ENCODE results near the gene SCARB1. TPM values are rescaled to one million over a fixed set of nuclear protein-coding genes. Genes with fewer than 3 reads are reported as not detected.

The SCARB1 gene
- total and polyA plus RNA-seq, 2 of the 13 experiments (the other 11 are each of a cell fraction or from before 2014, with no cell fraction given): 63.4 to 160 TPM

DNA sequence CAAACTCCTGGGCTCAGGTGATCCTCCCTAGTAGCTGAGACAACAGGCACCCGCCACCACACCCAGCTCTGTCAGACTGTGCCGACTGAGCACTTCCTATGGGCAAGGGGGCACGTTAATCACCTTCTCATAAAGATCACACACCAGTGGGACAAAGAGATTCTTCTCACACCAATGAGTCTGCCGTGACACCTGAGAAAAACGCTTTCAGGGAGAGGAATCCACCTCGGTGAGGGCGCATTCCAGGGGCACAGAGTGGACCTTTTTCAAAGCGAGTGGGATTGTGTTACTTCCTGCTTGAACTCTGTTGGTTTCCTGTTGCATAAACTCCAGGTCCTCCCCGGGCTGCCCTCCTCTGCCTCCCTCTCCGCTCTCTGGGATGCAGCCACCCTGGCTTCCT lies 17.5 kb upstream of the SCARB1 start (continued):
- TF ChIP-seq PBX2 (CRISPR knock-in tag; IDR thresholded peaks at IDR 0.05): no peak
- TF ChIP-seq GTF3A (CRISPR knock-in tag; conservative IDR thresholded peaks at IDR 0.05): no peak
- TF ChIP-seq ARNT (IDR thresholded peaks at IDR 0.05): no peak
- no peak for TF ChIP-seq ZNF44 (CRISPR knock-in tag; IDR thresholded peaks at IDR 0.05)
- no peak for TF ChIP-seq PAF1 (CRISPR knock-in tag; IDR thresholded peaks at IDR 0.05)
- no peak for TF ChIP-seq ATF7-NPFF (CRISPR knock-in tag; IDR thresholded peaks at IDR 0.05; ENCODE audit: low read depth)
- no peak for TF ChIP-seq ZKSCAN8 (CRISPR knock-in tag; IDR thresholded peaks at IDR 0.05; ENCODE audit: borderline replicate concordance)
- no peak for TF ChIP-seq GATA4 (IDR thresholded peaks at IDR 0.05; ENCODE audit: borderline replicate concordance, low read depth)
- no peak for TF ChIP-seq ZNF784 (CRISPR knock-in tag; IDR thresholded peaks at IDR 0.05; ENCODE audit: borderline replicate concordance)
- peak; percentile 54 for TF ChIP-seq GATAD1 (CRISPR knock-in tag; IDR thresholded peaks at IDR 0.05)
- TF ChIP-seq MNT (IDR thresholded peaks at IDR 0.05): no peak
- TF ChIP-seq CSRNP1 (CRISPR knock-in tag; IDR thresholded peaks at IDR 0.05): no peak
- no peak for TF ChIP-seq CAMTA2 (CRISPR knock-in tag; IDR thresholded peaks at IDR 0.05; ENCODE audit: borderline replicate concordance)
- no peak for TF ChIP-seq RELA (CRISPR knock-in tag; IDR thresholded peaks at IDR 0.05)
- TF ChIP-seq RCOR2 (CRISPR knock-in tag; IDR thresholded peaks at IDR 0.05): peak; percentile 75; the same call in 1 of the 2 replicates
- TF ChIP-seq ZNF354B (CRISPR knock-in tag; IDR thresholded peaks at IDR 0.05): no peak
- no peak for TF ChIP-seq ZNF563 (CRISPR knock-in tag; IDR thresholded peaks at IDR 0.05)
- no peak for TF ChIP-seq ZNF367 (CRISPR knock-in tag; IDR thresholded peaks at IDR 0.05; ENCODE audit: borderline replicate concordance)
- TF ChIP-seq ZNF841 (CRISPR knock-in tag; IDR thresholded peaks at IDR 0.05; ENCODE audit: borderline replicate concordance): no peak
- TF ChIP-seq ZZZ3 (CRISPR knock-in tag; IDR thresholded peaks at IDR 0.05; ENCODE audit: borderline replicate concordance): no peak
- TF ChIP-seq, protein P1, sequence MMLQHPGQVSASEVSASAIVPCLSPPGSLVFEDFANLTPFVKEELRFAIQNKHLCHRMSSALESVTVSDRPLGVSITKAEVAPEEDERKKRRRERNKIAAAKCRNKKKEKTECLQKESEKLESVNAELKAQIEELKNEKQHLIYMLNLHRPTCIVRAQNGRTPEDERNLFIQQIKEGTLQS (CRISPR knock-in tag; IDR thresholded peaks at IDR 0.05): 0 out of 2 replicates have a peak, but pooled peaks have one; percentile 12
- 0 out of 2 replicates have a peak, but pooled peaks have one; percentile 24 for TF ChIP-seq ZSCAN25 (CRISPR knock-in tag; IDR thresholded peaks at IDR 0.05)
- no peak for TF ChIP-seq ZNF746 (CRISPR knock-in tag; IDR thresholded peaks at IDR 0.05)
- TF ChIP-seq ZNF839 (CRISPR knock-in tag; IDR thresholded peaks at IDR 0.05; ENCODE audit: borderline replicate concordance): no peak
- no peak for TF ChIP-seq ATF7 (IDR thresholded peaks at IDR 0.05)
- 0 out of 2 replicates have a peak, but pooled peaks have one; percentile 20 for TF ChIP-seq ATF7 (CRISPR knock-in tag; IDR thresholded peaks at IDR 0.05)
- peak; percentile 81 for TF ChIP-seq SALL1 (CRISPR knock-in tag; IDR thresholded peaks at IDR 0.05)
- TF ChIP-seq ZNF446 (CRISPR knock-in tag; IDR thresholded peaks at IDR 0.05): no peak
- TF ChIP-seq ZSCAN12 (CRISPR knock-in tag; IDR thresholded peaks at IDR 0.05): no peak
